GM23248 (cell line): ENCODE measurements around the gene SULF2.

Source experiments
- EZH2 ChIP-seq: fragments of 200-600 bp; sonication (generic); IDR thresholded peaks from 2 replicates; pipeline ENCODE4 v1.6.1; 2018; ENCODE audit warnings: antibody characterized with exemption, mild to moderate bottlenecking; ENCODE audit not compliant: insufficient read depth, poor library complexity, severe bottlenecking
- EZH2phosphoT487 ChIP-seq: fragments of 200-600 bp; sonication (generic); IDR thresholded peaks from 2 replicates; pipeline ENCODE4 v1.6.1; 2018; ENCODE audit warnings: antibody characterized with exemption, moderate library complexity, mild to moderate bottlenecking, low read depth; ENCODE audit not compliant: insufficient read depth

DNA sequence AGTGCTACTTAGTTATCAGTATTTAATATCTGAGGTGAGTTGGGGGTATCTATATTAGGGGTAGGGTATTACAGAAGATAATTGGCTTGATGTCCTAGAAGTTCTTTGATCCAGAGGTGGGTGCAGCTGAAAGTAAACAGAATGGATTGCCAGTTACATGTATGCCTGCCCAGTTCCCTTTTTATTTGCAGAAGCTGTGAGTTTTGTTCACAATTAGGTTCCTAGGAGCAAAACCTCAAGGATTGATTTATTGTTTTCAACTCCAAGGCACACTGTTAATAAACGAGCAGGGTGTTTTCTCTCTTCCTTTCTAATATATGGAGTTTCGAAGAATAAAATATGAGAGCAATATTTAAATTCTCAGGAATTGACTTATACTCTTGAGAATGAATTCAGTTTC is 129.0 kb downstream of the SULF2 start:
- no peak for TF ChIP-seq EZH2
- no peak for TF ChIP-seq EZH2phosphoT487
